Neural cell (in vitro differentiated cells): ENCODE measurements around the gene ACP2. TPM values are rescaled to one million over a fixed set of nuclear protein-coding genes. Genes with fewer than 3 reads are reported as not detected.

Experiments used
- H2AFZ ChIP-seq: fragments of 200-600, 300-800 bp; sonication (generic), shearing (Covaris generic); 2 replicates; pipeline ENCODE4 v1.6.0; 2014; ENCODE audit warnings: low read depth, mild to moderate bottlenecking, antibody characterized with exemption, low read length, moderate library complexity
- H3F3A ChIP-seq: fragments of 200-600 bp; shearing (Covaris generic); 2 replicates; pipeline ENCODE4 v1.6.1; 2016; ENCODE audit warnings: mild to moderate bottlenecking, moderate library complexity, mixed read lengths, antibody characterized with exemption, low read length; ENCODE audit not compliant: insufficient read depth, poor library complexity, severe bottlenecking
- H3K27ac ChIP-seq: fragments of 200-600, 300-800 bp; sonication (generic), shearing (Covaris generic); 2 replicates; pipeline ENCODE4 v1.5.1; 2014; ENCODE audit warnings: mild to moderate bottlenecking, low read length, moderate library complexity
- H3K27me3 ChIP-seq: fragments of 300-800, 200-600 bp; sonication (generic), shearing (Covaris generic); 2 replicates; pipeline ENCODE4 v1.6.0; 2014; ENCODE audit warnings: mild to moderate bottlenecking, low read depth, low read length, moderate library complexity; ENCODE audit not compliant: insufficient read depth
- H3K36me3 ChIP-seq: fragments of 300-800, 200-600 bp; sonication (generic), shearing (Covaris generic); 2 replicates; pipeline ENCODE4 v1.5.1; 2014; ENCODE audit warnings: mild to moderate bottlenecking, antibody characterized with exemption, low read length, moderate library complexity; ENCODE audit not compliant: insufficient read depth
- H3K4me2 ChIP-seq: fragments of 300-800, 200-600 bp; sonication (generic), shearing (Covaris generic); 2 replicates; pipeline ENCODE4 v1.6.0; 2014; ENCODE audit warnings: mild to moderate bottlenecking, low read length
- H3K4me3 ChIP-seq: fragments of 300-800, 200-600 bp; sonication (generic), shearing (Covaris generic); 2 replicates; pipeline ENCODE4 v1.5.1; 2014; ENCODE audit warnings: mild to moderate bottlenecking, low read length, moderate library complexity
- H3K79me2 ChIP-seq: fragments of 200-600 bp; shearing (Covaris generic); replicated peaks from 2 replicates; pipeline ENCODE4 v1.6.0; 2014; ENCODE audit warnings: mild to moderate bottlenecking, low read length, moderate library complexity; ENCODE audit not compliant: insufficient read depth
- H3K9ac ChIP-seq: fragments of 300-800, 200-600 bp; sonication (generic), shearing (Covaris generic); 2 replicates; pipeline ENCODE4 v1.6.1; 2016; ENCODE audit warnings: mild to moderate bottlenecking, low read length, mixed read lengths
- H3K9me2 ChIP-seq: fragments of 200-600 bp; shearing (Covaris generic); 2 replicates; pipeline ENCODE4 v1.6.1; 2016; ENCODE audit warnings: mild to moderate bottlenecking, low read length, mixed read lengths; ENCODE audit not compliant: insufficient read depth
- H3K9me3 ChIP-seq: fragments of 200-600, 300-800 bp; sonication (generic), shearing (Covaris generic); 2 replicates; pipeline ENCODE4 v1.6.1; 2016; ENCODE audit warnings: mild to moderate bottlenecking, mixed run types, low read length, moderate library complexity, mixed read lengths
- H4K20me1 ChIP-seq: fragments of 200-600 bp; shearing (Covaris generic); 2 replicates; pipeline ENCODE4 v1.6.1; 2016; ENCODE audit warnings: mild to moderate bottlenecking, mixed run types; ENCODE audit not compliant: insufficient read depth
- EP300 ChIP-seq: fragments of 450-650 bp; conservative IDR thresholded peaks from 2 replicates; pipeline ENCODE4 v1.6.1; 2014; ENCODE audit warnings: antibody characterized with exemption, mild to moderate bottlenecking, moderate library complexity; ENCODE audit not compliant: poor library complexity, severe bottlenecking
- EZH2 ChIP-seq: fragments of 200-600, 300-800 bp; shearing (Covaris generic), sonication (generic); IDR thresholded peaks from 2 replicates; pipeline ENCODE4 v1.6.1; 2014; ENCODE audit warnings: antibody characterized with exemption, low read length, borderline replicate concordance, mild to moderate bottlenecking; ENCODE audit not compliant: insufficient read depth, poor library complexity, severe bottlenecking
- MXI1 ChIP-seq: fragments of 450-650 bp; conservative IDR thresholded peaks from 2 replicates; pipeline ENCODE4 v1.6.1; 2014; ENCODE audit warnings: antibody characterized with exemption, mild to moderate bottlenecking; ENCODE audit not compliant: poor library complexity, severe bottlenecking
- POLR2AphosphoS5 ChIP-seq: IDR thresholded peaks from 2 replicates; pipeline ENCODE4 v1.6.1; 2012
- RAD21 ChIP-seq: fragments of 450-650 bp; conservative IDR thresholded peaks from 2 replicates; pipeline ENCODE4 v1.6.1; 2014; ENCODE audit warnings: antibody characterized with exemption, mild to moderate bottlenecking, moderate library complexity
- REST ChIP-seq: IDR thresholded peaks from 2 replicates; pipeline ENCODE4 v1.6.1; 2012; ENCODE audit warnings: borderline replicate concordance
- SMC3 ChIP-seq: fragments of 450-650 bp; conservative IDR thresholded peaks from 2 replicates; pipeline ENCODE4 v1.6.1; 2014; ENCODE audit warnings: antibody characterized with exemption, mild to moderate bottlenecking, moderate library complexity; ENCODE audit not compliant: poor library complexity
- TAF1 ChIP-seq: IDR thresholded peaks from 2 replicates; pipeline ENCODE4 v1.6.1; 2012; ENCODE audit warnings: low read depth
- polyA plus RNA-seq: library from polyadenylated mRNA; depleted of rRNA; stranded (reverse); fragments of >200 nt; gene quantifications from 2 replicates; pipeline ENCODE4 v1.2.3, GENCODE V29; 2014
- TF ChIP-seq, protein P1 (sequence below): fragments of 450-650 bp; IDR thresholded peaks from 2 replicates; pipeline ENCODE4 v1.5.1; 2014; ENCODE audit warnings: antibody characterized with exemption, mild to moderate bottlenecking, moderate library complexity; ENCODE audit not compliant: poor library complexity, severe bottlenecking

Gene ACP2
- polyA plus RNA-seq, 1 donor from 2014 or later, result 48.1 TPM

DNA sequence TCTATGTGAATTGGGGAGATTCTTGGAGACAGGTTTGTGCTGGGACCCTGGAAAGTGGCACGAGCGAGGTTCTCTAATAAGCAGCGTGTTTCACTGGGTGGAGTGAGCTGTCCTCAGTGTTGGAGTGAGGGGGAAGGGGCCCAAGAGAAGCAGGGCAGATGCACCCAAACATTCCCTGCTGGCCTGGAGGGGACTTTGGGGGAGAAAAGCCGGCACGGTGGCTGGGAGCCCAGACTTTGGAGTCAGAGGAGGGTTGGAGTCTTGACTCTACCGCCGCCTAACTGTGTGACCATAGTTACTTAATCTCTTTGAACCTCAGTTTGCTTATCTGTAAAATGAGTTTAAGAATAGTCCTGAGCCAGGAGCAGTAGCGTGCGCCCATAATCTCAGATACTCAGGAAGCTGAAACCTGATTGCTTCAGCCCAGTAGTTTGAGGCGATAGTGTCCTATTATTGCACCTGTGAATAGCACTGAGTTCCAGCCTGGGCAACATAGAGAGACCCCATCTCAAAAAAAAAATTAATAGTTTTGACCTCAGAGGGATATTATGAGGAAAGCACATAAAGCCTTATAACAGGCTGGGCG is 9.8 kb upstream of the ACP2 start:
- Histone ChIP-seq H3K79me2 (no peaks in the 10 kb centered on the region), H3F3A (no peaks in the 10 kb centered on the region), H3K9me2 (no peaks in the 10 kb centered on the region), H3K36me3 (no peaks in the 10 kb centered on the region), H4K20me1 (no peaks in the 10 kb centered on the region), H3K9me3 (no peaks in the 10 kb centered on the region), H3K4me2 (no peak overlapping the region), H3K27me3 (no peaks in the 10 kb centered on the region), H3K27ac (no peak overlapping the region), H2AFZ (no peak overlapping the region), H3K9ac (no peak overlapping the region), H3K4me3 (no peak overlapping the region)
- TF ChIP-seq MXI1 (no peak), REST (no peak), EP300 (no peak)
- TF ChIP-seq, protein P1, sequence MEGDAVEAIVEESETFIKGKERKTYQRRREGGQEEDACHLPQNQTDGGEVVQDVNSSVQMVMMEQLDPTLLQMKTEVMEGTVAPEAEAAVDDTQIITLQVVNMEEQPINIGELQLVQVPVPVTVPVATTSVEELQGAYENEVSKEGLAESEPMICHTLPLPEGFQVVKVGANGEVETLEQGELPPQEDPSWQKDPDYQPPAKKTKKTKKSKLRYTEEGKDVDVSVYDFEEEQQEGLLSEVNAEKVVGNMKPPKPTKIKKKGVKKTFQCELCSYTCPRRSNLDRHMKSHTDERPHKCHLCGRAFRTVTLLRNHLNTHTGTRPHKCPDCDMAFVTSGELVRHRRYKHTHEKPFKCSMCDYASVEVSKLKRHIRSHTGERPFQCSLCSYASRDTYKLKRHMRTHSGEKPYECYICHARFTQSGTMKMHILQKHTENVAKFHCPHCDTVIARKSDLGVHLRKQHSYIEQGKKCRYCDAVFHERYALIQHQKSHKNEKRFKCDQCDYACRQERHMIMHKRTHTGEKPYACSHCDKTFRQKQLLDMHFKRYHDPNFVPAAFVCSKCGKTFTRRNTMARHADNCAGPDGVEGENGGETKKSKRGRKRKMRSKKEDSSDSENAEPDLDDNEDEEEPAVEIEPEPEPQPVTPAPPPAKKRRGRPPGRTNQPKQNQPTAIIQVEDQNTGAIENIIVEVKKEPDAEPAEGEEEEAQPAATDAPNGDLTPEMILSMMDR, result no peak

GRCh38 chr11:47257517-47258316 is 9.1 kb upstream of the ACP2 start, which contains the start of gene NR1H3:
Gene NR1H3 (plus strand): TSS chr11:47257996. CDS start chr11:47259217, 1,221 bp downstream.
- no peak within 1 kb of the TSS for H3K9ac ChIP-seq
- H4K20me1 ChIP-seq, result no peaks in the 10 kb centered on the region
- no peaks in the 10 kb centered on the region for H3K27me3 ChIP-seq
- H3F3A ChIP-seq, result no peaks in the 10 kb centered on the region
- H3K36me3 ChIP-seq, result no peaks in the 10 kb centered on the region
- no peaks in the 10 kb centered on the region for H3K9me3 ChIP-seq
- no peak within 1 kb of the TSS for H3K4me3 ChIP-seq
- H3K27ac ChIP-seq, result no peak within 1 kb of the TSS
- no peaks in the 10 kb centered on the region for H3K79me2 ChIP-seq
- no peak within 1 kb of the TSS for H2AFZ ChIP-seq
- no peak within 1 kb of the TSS for H3K4me2 ChIP-seq
- TF ChIP-seq POLR2AphosphoS5, result no peak
- TF ChIP-seq MXI1, result no peak
- TF ChIP-seq EP300, result no peak
- no peak for TF ChIP-seq EZH2
- TF ChIP-seq, protein P1, result no peak
- no peak for TF ChIP-seq TAF1
- TF ChIP-seq SMC3, result no peak
- TF ChIP-seq RAD21, result no peak
- no peak for TF ChIP-seq REST
- no peaks in the 10 kb centered on the region for H3K9me2 ChIP-seq
